GM19468 (cell line): ENCODE measurements around the gene COX10.

Experiments used
- ATAC-seq: cut with Tn5 transposase; IDR thresholded peaks from one replicate; pipeline ENCODE4 v1.9.1; 2021; ENCODE audit warnings: mild to moderate bottlenecking, moderate library complexity, moderate number of reproducible peaks; ENCODE audit not compliant: unreplicated experiment; ENCODE audit errors: extremely low read depth

The COX10 gene

DNA sequence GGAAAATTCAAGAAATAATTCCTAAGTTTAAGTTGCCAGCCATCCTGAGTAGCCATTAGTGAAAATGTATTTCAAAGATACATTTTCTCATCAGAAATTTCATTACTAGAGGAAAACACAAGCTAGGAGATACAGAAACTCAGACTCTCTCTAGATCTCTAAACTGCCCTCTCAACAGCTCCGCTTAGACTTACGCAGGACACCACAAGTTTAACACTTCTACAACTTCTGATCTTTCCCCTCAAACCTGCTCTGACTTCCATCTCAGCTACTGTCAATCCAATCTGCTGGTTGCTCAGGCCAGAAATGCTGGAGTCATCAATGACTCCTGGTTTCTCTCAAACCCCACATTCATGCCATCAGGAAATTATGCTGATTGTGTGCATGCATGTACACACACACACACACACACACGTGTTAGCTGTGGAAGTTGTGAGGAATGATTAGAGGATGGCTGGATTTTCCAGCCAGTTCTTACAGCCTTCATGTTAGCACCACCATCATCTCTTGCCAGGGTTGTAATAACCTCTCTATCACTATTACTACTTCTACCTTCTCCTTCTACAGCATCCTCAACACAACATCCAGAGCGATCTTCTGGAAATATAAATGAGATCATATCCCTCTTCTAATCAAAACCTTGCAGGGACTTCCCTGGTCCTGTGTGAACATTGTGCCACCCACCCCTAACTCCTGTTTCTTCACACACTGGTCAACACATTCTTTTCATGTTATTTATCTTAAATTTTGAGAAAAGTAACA is 47.1 kb downstream of the COX10 start:
- no peak for ATAC-seq

- no peak for ATAC-seq
These were observed 49.6 kb downstream of the COX10 start for GRCh38 chr17:14118951-14119350.

GRCh38 chr17:14119546-14119945 is 50.2 kb downstream of the COX10 start:
- no peak for ATAC-seq

DNA sequence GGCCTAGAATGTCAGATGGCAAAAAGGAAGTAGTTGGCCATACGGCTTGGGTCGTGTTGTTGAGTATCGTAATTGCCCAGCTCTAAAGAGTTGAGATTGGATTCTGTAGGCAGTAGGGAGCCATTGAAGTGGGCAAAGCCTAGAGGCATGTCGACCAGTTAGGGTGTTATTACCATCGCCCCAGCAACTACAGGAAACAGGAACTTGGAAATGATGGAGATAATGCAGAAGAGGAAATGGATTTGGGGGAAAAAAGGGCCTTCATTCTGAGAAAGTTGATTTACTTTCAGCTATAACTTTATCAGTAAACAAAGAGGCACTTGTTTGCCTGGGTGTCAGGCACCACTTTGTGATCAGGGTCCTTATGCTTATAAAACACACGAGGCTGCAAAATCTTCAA is 52.6 kb downstream of the COX10 start:
- ATAC-seq: no peak

GRCh38 chr17:14123619-14124278 is 54.4 kb downstream of the COX10 start:
- ATAC-seq: no peak

DNA sequence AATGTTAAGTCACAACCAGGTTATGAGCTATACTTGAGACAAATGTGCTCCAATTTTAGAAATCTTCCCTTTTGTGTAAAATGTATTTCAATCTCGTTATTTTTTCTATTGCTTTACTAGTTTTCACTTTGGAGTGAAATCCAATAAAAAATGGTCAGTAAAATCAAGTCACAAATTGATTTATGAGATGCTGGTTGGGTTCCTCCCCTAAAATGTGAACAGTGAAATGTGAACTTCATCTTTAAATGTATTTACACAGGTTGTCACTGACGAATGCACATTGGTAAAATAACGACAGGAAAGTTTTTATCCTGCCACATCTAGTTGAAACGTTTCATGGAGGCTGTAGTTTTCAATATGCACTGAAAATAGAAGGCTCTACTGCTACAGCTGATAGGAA is 55.5 kb downstream of the COX10 start:
- ATAC-seq: no peak

GRCh38 chr17:14125518-14126137 is 56.3 kb downstream of the COX10 start:
- no peak for ATAC-seq

DNA sequence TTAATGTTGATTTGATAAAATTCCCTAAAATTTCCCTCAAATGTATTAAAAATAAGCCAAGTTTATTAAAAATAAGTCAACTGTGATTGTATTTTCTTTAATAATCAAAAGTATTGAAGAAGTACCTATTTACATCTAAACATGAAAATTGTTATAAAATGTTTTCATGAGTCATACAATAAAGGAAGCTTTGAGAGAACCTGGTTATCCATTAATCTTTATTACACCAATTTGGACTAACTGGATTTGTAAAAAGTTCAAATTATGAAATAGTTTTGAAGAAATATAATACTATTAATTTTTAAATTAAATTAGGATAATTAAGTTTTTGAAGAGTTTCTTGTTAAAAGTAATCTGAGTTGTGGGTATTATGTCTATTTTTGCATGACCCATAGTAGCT is 63.8 kb downstream of the COX10 start:
- ATAC-seq: no peak

- no peak for ATAC-seq
These were observed 65.2 kb downstream of the COX10 start for GRCh38 chr17:14134456-14134855.

GRCh38 chr17:14135906-14136590 is 66.7 kb downstream of the COX10 start:
- ATAC-seq: no peak

GRCh38 chr17:14138649-14139048 is 69.3 kb downstream of the COX10 start:
- no peak for ATAC-seq

DNA sequence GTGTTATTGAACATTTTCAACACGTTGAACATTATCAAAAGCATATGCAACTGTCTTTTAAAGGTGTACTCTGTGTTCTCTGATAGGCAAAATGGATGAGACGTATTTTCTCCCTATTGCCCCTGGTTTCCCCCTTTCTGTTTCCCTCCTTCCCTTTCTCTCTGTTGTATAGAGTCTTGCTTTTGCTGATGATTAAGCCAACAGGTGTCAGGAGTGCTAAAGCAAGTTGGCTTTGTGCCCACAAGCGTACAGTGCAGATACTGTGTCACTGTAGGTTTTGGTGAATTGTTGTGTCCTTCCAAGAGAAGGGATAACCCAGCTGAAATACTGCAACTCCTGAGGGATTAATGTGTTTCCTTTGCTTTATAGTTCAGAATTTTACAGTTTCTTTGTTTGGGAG is 74.4 kb downstream of the COX10 start:
- no peak for ATAC-seq

DNA sequence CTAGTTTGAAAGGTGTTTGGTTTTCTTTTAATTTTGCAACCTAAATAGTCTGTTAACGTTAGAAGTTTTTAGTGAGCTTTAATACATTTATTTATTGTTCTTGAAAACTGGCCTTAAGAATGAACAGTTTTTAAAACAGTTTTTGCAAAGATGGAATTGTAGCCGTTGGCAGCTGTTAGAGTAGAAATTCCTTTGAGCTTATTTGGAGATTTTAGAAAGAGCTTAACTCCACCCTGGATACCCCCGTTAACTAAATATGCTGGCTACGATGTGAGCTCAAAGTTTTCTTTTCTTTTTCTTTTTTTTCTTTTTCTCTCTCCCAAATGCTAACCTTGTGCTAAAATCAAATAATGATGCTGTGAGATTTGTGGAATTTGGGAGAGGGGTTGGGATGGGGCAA is 75.2 kb downstream of the COX10 start:
- ATAC-seq: no peak

DNA sequence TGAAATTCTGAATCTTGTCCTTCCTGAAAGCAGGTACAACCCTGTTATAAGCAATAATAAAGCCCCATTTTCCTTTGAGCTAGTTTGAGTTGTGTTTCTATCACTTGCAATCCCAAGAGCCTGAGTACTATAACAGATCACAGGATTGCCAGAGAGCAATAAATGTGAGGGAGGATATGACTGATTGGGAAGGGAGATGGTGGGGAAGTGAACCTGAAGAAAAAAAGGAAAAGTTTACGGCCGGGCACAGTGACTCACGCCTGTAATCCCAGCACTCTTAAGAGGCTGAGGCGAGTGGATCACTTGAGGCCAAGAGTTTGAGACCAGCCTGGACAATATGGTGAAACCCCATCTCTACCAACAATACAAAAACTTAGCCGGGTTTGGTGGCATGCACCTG is 80.4 kb downstream of the COX10 start:
- ATAC-seq: no peak

DNA sequence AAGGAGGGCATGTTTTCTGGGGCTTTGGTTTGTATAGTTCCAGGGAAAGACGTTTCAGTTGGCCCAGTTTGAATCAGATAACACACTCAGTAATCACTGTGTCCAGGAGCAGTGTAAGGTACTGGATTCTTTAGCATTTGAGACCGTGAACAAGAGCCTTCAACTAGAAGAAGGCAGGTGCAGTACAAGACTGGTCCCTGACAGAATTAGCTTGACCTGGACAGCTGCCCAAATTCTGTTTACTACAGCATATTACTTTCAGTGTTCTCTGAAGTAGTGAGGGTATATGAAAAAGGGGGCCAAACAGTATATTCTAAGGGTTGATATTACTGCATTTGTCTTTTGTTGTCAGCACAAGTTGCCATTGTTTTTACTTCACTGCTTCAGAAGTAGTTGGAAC is 81.3 kb downstream of the COX10 start:
- no peak for ATAC-seq

GRCh38 chr17:14152721-14153120 is 83.4 kb downstream of the COX10 start:
- no peak for ATAC-seq

GRCh38 chr17:14153374-14153773 is 84.1 kb downstream of the COX10 start:
- no peak for ATAC-seq

DNA sequence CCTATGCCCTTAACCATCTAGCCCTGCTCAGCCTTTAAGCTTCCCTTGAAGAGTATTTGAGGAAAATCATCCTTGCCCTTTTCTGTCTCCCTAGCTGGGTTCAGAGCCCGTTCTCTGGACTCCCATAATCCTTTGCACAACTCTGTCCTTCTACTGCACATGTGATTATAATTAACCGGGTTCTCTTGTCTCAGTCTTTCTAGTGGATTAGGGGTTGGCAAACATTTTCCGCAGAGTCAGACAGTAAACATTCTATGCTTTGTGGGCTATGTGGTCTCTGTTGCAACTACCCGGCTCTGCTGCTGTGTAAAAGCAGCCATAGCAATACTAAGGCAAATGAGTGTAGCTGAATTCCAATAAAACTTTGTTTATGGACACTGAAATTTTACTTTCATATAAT is 87.4 kb downstream of the COX10 start:
- ATAC-seq: no peak

DNA sequence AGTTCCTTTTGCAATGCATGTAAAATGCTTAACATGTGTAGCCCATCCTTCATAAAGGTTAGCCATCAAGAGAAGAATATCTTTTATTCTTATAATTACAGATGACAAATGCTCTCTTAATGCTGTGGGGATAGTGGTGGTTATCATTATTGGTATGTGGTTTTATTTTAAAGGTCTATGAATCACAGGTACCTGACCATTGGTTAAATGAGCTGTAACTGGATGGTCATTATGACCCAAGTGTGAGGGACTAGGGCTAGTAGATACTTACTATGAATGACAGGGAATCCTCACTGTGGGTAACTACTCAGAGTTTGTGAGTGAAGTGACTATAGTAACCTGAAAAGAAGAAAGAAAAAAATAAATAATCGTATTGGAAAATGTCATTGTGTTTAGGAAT is 88.5 kb downstream of the COX10 start:
- ATAC-seq: no peak

DNA sequence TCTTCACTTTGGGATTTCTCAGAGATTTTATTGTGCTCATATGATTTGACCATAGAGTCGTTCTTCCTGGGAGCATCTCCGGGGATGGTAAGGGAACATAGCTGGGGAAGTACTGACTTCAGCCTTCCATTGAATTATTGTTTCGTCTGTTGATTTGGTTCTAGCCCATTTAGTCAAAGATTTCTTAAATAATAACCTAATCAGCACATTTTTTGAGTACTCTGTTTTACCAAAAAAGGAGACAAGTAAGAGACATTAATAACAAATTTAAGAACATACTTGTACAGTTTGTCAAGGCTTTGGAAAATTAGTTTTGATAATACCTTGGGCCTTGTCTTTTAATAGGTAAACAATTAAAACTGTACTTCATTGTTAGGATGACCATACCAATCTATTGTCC is 89.4 kb downstream of the COX10 start:
- ATAC-seq: no peak

- no peak for ATAC-seq
These were observed 92.1 kb downstream of the COX10 start for GRCh38 chr17:14161419-14161818.
